IPS-20b (cell line): Measurements from ENCODE around the gene CYB5B.

Experiments
- H3K27ac ChIP-seq: one replicate; pipeline ENCODE4 v1.5.1; 2013; ENCODE audit warnings: low read length
- H3K27me3 ChIP-seq: 2 replicates; pipeline ENCODE4 v1.6.1; 2013; ENCODE audit warnings: mild to moderate bottlenecking, low read length, inconsistent platforms; ENCODE audit not compliant: insufficient read depth
- H3K36me3 ChIP-seq: 2 replicates; pipeline ENCODE4 v1.6.1; 2013; ENCODE audit warnings: low read depth, mild to moderate bottlenecking, inconsistent platforms, low read length, moderate library complexity; ENCODE audit not compliant: insufficient read depth
- H3K4me1 ChIP-seq: 2 replicates; pipeline ENCODE4 v1.6.1; 2013; ENCODE audit warnings: mild to moderate bottlenecking, control low read depth, inconsistent platforms, low read length, moderate library complexity; ENCODE audit not compliant: insufficient read depth
- H3K4me3 ChIP-seq: 2 replicates; pipeline ENCODE4 v1.5.1; 2013; ENCODE audit warnings: mild to moderate bottlenecking, low read length, inconsistent platforms
- H3K9ac ChIP-seq: 2 replicates; pipeline ENCODE4 v1.6.1; 2013; ENCODE audit warnings: low read depth, mild to moderate bottlenecking, inconsistent platforms, low read length, moderate library complexity
- H3K9me3 ChIP-seq: 2 replicates; pipeline ENCODE4 v1.6.1; 2013; ENCODE audit warnings: mild to moderate bottlenecking, low read depth, low read length, inconsistent platforms; ENCODE audit not compliant: insufficient read depth

CYB5B gene

GRCh38 chr16:69396187-69397061, 28.0 kb upstream of the CYB5B start:
- Histone ChIP-seq H3K9me3 (no peaks in the 10 kb centered on the region), H3K27ac (no peak overlapping the region), H3K4me1 (peaks cover 6% of the 10 kb centered on the region), H3K9ac (peak overlapping the region; percentile 6; the same call in 1 of the 2 replicates), H3K27me3 (no peaks in the 10 kb centered on the region), H3K4me3 (no peak overlapping the region), H3K36me3 (no peaks in the 10 kb centered on the region)

GRCh38 chr16:69397821-69398521, 26.4 kb upstream of the CYB5B start:
- no peak overlapping the region for H3K27ac ChIP-seq
- H3K9me3 ChIP-seq, result no peaks in the 10 kb centered on the region
- H3K4me1 ChIP-seq, result peaks cover 6% of the 10 kb centered on the region
- H3K27me3 ChIP-seq, result no peaks in the 10 kb centered on the region
- no peak overlapping the region for H3K4me3 ChIP-seq
- no peaks in the 10 kb centered on the region for H3K36me3 ChIP-seq
- H3K9ac ChIP-seq, result no peak overlapping the region

GRCh38 chr16:69399361-69399760, 25.1 kb upstream of the CYB5B start:
- Histone ChIP-seq H3K9ac (no peak overlapping the region), H3K36me3 (no peaks in the 10 kb centered on the region), H3K9me3 (no peaks in the 10 kb centered on the region), H3K4me1 (peaks cover 12% of the 10 kb centered on the region), H3K4me3 (no peak overlapping the region), H3K27ac (no peak overlapping the region), H3K27me3 (no peaks in the 10 kb centered on the region)

- Histone ChIP-seq H3K27me3 (no peaks in the 10 kb centered on the region), H3K4me1 (peaks cover 9% of the 10 kb centered on the region), H3K4me3 (no peak overlapping the region), H3K36me3 (no peaks in the 10 kb centered on the region), H3K27ac (no peak overlapping the region), H3K9ac (no peak overlapping the region), H3K9me3 (no peaks in the 10 kb centered on the region)
These were observed 22.0 kb upstream of the CYB5B start for GRCh38 chr16:69402439-69402838.

GRCh38 chr16:69404275-69404805, 20.1 kb upstream of the CYB5B start:
- no peaks in the 10 kb centered on the region for H3K36me3 ChIP-seq
- H3K27me3 ChIP-seq, result no peaks in the 10 kb centered on the region
- no peaks in the 10 kb centered on the region for H3K9me3 ChIP-seq
- peak overlapping the region; percentile 34; the same call in 1 of the 2 replicates for H3K9ac ChIP-seq
- no peak overlapping the region for H3K4me3 ChIP-seq
- peaks cover 9% of the 10 kb centered on the region for H3K4me1 ChIP-seq
- H3K27ac ChIP-seq, result no peak overlapping the region

- Histone ChIP-seq H3K27ac (no peak overlapping the region), H3K9ac (no peak overlapping the region), H3K27me3 (no peaks in the 10 kb centered on the region), H3K4me1 (peaks cover 9% of the 10 kb centered on the region), H3K4me3 (no peak overlapping the region), H3K9me3 (no peaks in the 10 kb centered on the region), H3K36me3 (no peaks in the 10 kb centered on the region)
These were observed 19.1 kb upstream of the CYB5B start for GRCh38 chr16:69405326-69405725.

- H3K9me3 ChIP-seq, result no peaks in the 10 kb centered on the region
- H3K36me3 ChIP-seq, result no peaks in the 10 kb centered on the region
- no peak overlapping the region for H3K27ac ChIP-seq
- no peak overlapping the region for H3K9ac ChIP-seq
- H3K4me1 ChIP-seq, result peaks cover 9% of the 10 kb centered on the region
- H3K4me3 ChIP-seq, result no peak overlapping the region
- H3K27me3 ChIP-seq, result no peaks in the 10 kb centered on the region
These were observed 18.7 kb upstream of the CYB5B start for GRCh38 chr16:69405757-69406156.

GRCh38 chr16:69406780-69407331, 17.6 kb upstream of the CYB5B start:
- H3K36me3 ChIP-seq, result no peaks in the 10 kb centered on the region
- H3K9me3 ChIP-seq, result no peaks in the 10 kb centered on the region
- no peak overlapping the region for H3K4me3 ChIP-seq
- no peaks in the 10 kb centered on the region for H3K27me3 ChIP-seq
- no peak overlapping the region for H3K27ac ChIP-seq
- H3K9ac ChIP-seq, result no peak overlapping the region
- H3K4me1 ChIP-seq, result peaks cover 9% of the 10 kb centered on the region

GRCh38 chr16:69407702-69408323, 16.6 kb upstream of the CYB5B start:
- Histone ChIP-seq H3K9me3 (no peaks in the 10 kb centered on the region), H3K9ac (no peak overlapping the region), H3K4me1 (peaks cover 9% of the 10 kb centered on the region), H3K27ac (no peak overlapping the region), H3K36me3 (no peaks in the 10 kb centered on the region), H3K4me3 (no peak overlapping the region), H3K27me3 (no peaks in the 10 kb centered on the region)

GRCh38 chr16:69408475-69408874, 15.9 kb upstream of the CYB5B start:
- Histone ChIP-seq H3K9ac (no peak overlapping the region), H3K4me1 (peaks cover 9% of the 10 kb centered on the region), H3K36me3 (no peaks in the 10 kb centered on the region), H3K9me3 (no peaks in the 10 kb centered on the region), H3K27ac (no peak overlapping the region), H3K27me3 (no peaks in the 10 kb centered on the region), H3K4me3 (no peak overlapping the region)

- no peaks in the 10 kb centered on the region for H3K9me3 ChIP-seq
- H3K9ac ChIP-seq, result no peak overlapping the region
- H3K27me3 ChIP-seq, result no peaks in the 10 kb centered on the region
- H3K27ac ChIP-seq, result no peak overlapping the region
- no peak overlapping the region for H3K4me3 ChIP-seq
- H3K36me3 ChIP-seq, result no peaks in the 10 kb centered on the region
- H3K4me1 ChIP-seq, result no peaks in the 10 kb centered on the region
These were observed 14.0 kb upstream of the CYB5B start for GRCh38 chr16:69410219-69410990.
